ENCODE data around the gene REP15. TPM values are rescaled to one million over a fixed set of nuclear protein-coding genes. Genes with fewer than 3 reads are reported as not detected.

Gene REP15
- total RNA-seq, 5 donors from 2014 or later (not counting 1 experiment from before 2014, with no cell fraction given) = 0.46 TPM; not detected in 4

- Mint-ChIP-seq H3K27ac (no peak overlapping the region), H3K4me3 (no peak overlapping the region), H3K9me3 (no peaks in the 10 kb centered on the region), H3K36me3 (peaks cover 14% of the 10 kb centered on the region), H3K27me3 (no peaks in the 10 kb centered on the region), H3K4me1 (peaks cover 0 to 3% (median 0%) of the 10 kb centered on the region in 3 donors)
- Histone ChIP-seq H3K36me3 (ENCODE audit: control insufficient read depth in 2 of 2, extremely low read depth in 1 of 2, insufficient read depth in 1 of 2, low read length in 1 of 2) (peaks cover 0 to 5% of the 10 kb centered on the region in 2 donors), H3K4me3 (ENCODE audit: control insufficient read depth in 1 of 2, extremely low read depth in 1 of 2, low read length in 1 of 2) (no peak overlapping the region), H3K9me3 (no peaks in the 10 kb centered on the region), H3K27me3 (replicated peaks in 1 of 2; ENCODE audit: control insufficient read depth in 2 of 2, extremely low read depth in 1 of 2, insufficient read depth in 2 of 2, low read length in 1 of 2) (no peaks in the 10 kb centered on the region), H3K27ac (ENCODE audit: low read length) (no peak overlapping the region), H3K4me1 (ENCODE audit: control insufficient read depth in 1 of 2, extremely low read depth in 1 of 2, insufficient read depth in 2 of 2, low read length in 2 of 2) (no peaks in the 10 kb centered on the region)
- CTCF ChIA-PET = no interaction called here
- POLR2A ChIA-PET = no interaction called here
- DNase-seq (no peak), ATAC-seq (replicated peaks in 1 of 4) (no peak)
- no CpG with 5 or more reads among the region's 4 CpGs for WGBS (ENCODE audit: insufficient coverage)
Observed at GRCh38 chr12:27657296-27657695, 39.0 kb upstream of the REP15 start.

GRCh38 chr12:27665704-27666103 lies 30.5 kb upstream of the REP15 start:
- Histone ChIP-seq H3K27me3 (replicated peaks in 1 of 2; ENCODE audit: control insufficient read depth in 2 of 2, extremely low read depth in 1 of 2, insufficient read depth in 2 of 2, low read length in 1 of 2) (no peaks in the 10 kb centered on the region), H3K27ac (ENCODE audit: low read length) (no peak overlapping the region), H3K9me3 (no peaks in the 10 kb centered on the region), H3K36me3 (ENCODE audit: control insufficient read depth in 2 of 2, extremely low read depth in 1 of 2, insufficient read depth in 1 of 2, low read length in 1 of 2) (peaks cover 0 to 5% of the 10 kb centered on the region in 2 donors), H3K4me3 (ENCODE audit: control insufficient read depth in 1 of 2, extremely low read depth in 1 of 2, low read length in 1 of 2) (no peak overlapping the region), H3K4me1 (ENCODE audit: control insufficient read depth in 1 of 2, extremely low read depth in 1 of 2, insufficient read depth in 2 of 2, low read length in 2 of 2) (no peaks in the 10 kb centered on the region)
- ATAC-seq (replicated peaks in 1 of 4) (no peak), DNase-seq (no peak)
- 80% methylated on average over 1 of the region's 3 CpGs for WGBS (ENCODE audit: insufficient coverage)
- no peaks in the 10 kb centered on the region for H3K9me3 Mint-ChIP-seq
- H3K4me3 Mint-ChIP-seq = no peak overlapping the region
- H3K27me3 Mint-ChIP-seq = no peaks in the 10 kb centered on the region
- CTCF ChIA-PET = no interaction called here
- peaks cover 32% of the 10 kb centered on the region for H3K36me3 Mint-ChIP-seq
- H3K4me1 Mint-ChIP-seq = no peaks in the 10 kb centered on the region
- H3K27ac Mint-ChIP-seq = no peak overlapping the region
- POLR2A ChIA-PET = no interaction called here

- H3K36me3 ChIP-seq (ENCODE audit: control insufficient read depth in 2 of 2, extremely low read depth in 1 of 2, insufficient read depth in 1 of 2, low read length in 1 of 2) = no peaks in the 10 kb centered on the region
- no peak overlapping the region for H3K27ac ChIP-seq (ENCODE audit: low read length)
- H3K4me3 Mint-ChIP-seq = no peak overlapping the region
- H3K4me1 Mint-ChIP-seq = no peaks in the 10 kb centered on the region
- H3K9me3 ChIP-seq = no peaks in the 10 kb centered on the region
- ATAC-seq (replicated peaks in 1 of 4) (no peak), DNase-seq (no peak)
- no peaks in the 10 kb centered on the region for H3K27me3 ChIP-seq (replicated peaks in 1 of 2; ENCODE audit: control insufficient read depth in 2 of 2, extremely low read depth in 1 of 2, insufficient read depth in 2 of 2, low read length in 1 of 2)
- H3K27me3 Mint-ChIP-seq = no peaks in the 10 kb centered on the region
- H3K9me3 Mint-ChIP-seq = no peaks in the 10 kb centered on the region
- CTCF ChIA-PET = no interaction called here
- POLR2A ChIA-PET = no interaction called here
- H3K36me3 Mint-ChIP-seq = peaks cover 31% of the 10 kb centered on the region
- H3K4me3 ChIP-seq (ENCODE audit: control insufficient read depth in 1 of 2, extremely low read depth in 1 of 2, low read length in 1 of 2) = no peak overlapping the region
- WGBS (ENCODE audit: insufficient coverage) = no CpG with 5 or more reads among the region's 3 CpGs
- H3K4me1 ChIP-seq (ENCODE audit: control insufficient read depth in 1 of 2, extremely low read depth in 1 of 2, insufficient read depth in 2 of 2, low read length in 2 of 2) = no peaks in the 10 kb centered on the region
- H3K27ac Mint-ChIP-seq = no peak overlapping the region
Observed at GRCh38 chr12:27666510-27666909, 29.7 kb upstream of the REP15 start.

GRCh38 chr12:27667540-27667939 lies 28.7 kb upstream of the REP15 start:
- H3K27me3 ChIP-seq (replicated peaks in 1 of 2; ENCODE audit: control insufficient read depth in 2 of 2, extremely low read depth in 1 of 2, insufficient read depth in 2 of 2, low read length in 1 of 2) = no peaks in the 10 kb centered on the region
- no peak for DNase-seq
- 30% methylated on average over 3 of the region's 6 CpGs for WGBS (ENCODE audit: insufficient coverage)
- Mint-ChIP-seq H3K9me3 (no peaks in the 10 kb centered on the region), H3K4me3 (no peak overlapping the region), H3K4me1 (no peaks in the 10 kb centered on the region), H3K36me3 (peaks cover 24% of the 10 kb centered on the region), H3K27me3 (no peaks in the 10 kb centered on the region), H3K27ac (no peak overlapping the region)
- H3K4me1 ChIP-seq (ENCODE audit: control insufficient read depth in 1 of 2, extremely low read depth in 1 of 2, insufficient read depth in 2 of 2, low read length in 2 of 2) = no peaks in the 10 kb centered on the region
- ChIA-PET POLR2A (no interaction called here), CTCF (no interaction called here)
- H3K9me3 ChIP-seq = no peaks in the 10 kb centered on the region
- H3K36me3 ChIP-seq (ENCODE audit: control insufficient read depth in 2 of 2, extremely low read depth in 1 of 2, insufficient read depth in 1 of 2, low read length in 1 of 2) = no peaks in the 10 kb centered on the region
- no peak overlapping the region for H3K4me3 ChIP-seq (ENCODE audit: control insufficient read depth in 1 of 2, extremely low read depth in 1 of 2, low read length in 1 of 2)
- no peak overlapping the region for H3K27ac ChIP-seq (ENCODE audit: low read length)
- no peak for ATAC-seq (replicated peaks in 1 of 4)

GRCh38 chr12:27672051-27672450 lies 24.2 kb upstream of the REP15 start:
- Mint-ChIP-seq H3K4me3 (no peak overlapping the region), H3K4me1 (no peaks in the 10 kb centered on the region), H3K9me3 (no peaks in the 10 kb centered on the region), H3K27me3 (no peaks in the 10 kb centered on the region), H3K27ac (no peak overlapping the region), H3K36me3 (peaks cover 22% of the 10 kb centered on the region)
- no peak overlapping the region for H3K27ac ChIP-seq (ENCODE audit: low read length)
- no peaks in the 10 kb centered on the region for H3K36me3 ChIP-seq (ENCODE audit: control insufficient read depth in 2 of 2, extremely low read depth in 1 of 2, insufficient read depth in 1 of 2, low read length in 1 of 2)
- no peaks in the 10 kb centered on the region for H3K9me3 ChIP-seq
- no peaks in the 10 kb centered on the region for H3K4me1 ChIP-seq (ENCODE audit: control insufficient read depth in 1 of 2, extremely low read depth in 1 of 2, insufficient read depth in 2 of 2, low read length in 2 of 2)
- CTCF ChIA-PET = no interaction called here
- POLR2A ChIA-PET = no interaction called here
- no peaks in the 10 kb centered on the region for H3K27me3 ChIP-seq (replicated peaks in 1 of 2; ENCODE audit: control insufficient read depth in 2 of 2, extremely low read depth in 1 of 2, insufficient read depth in 2 of 2, low read length in 1 of 2)
- H3K4me3 ChIP-seq (ENCODE audit: control insufficient read depth in 1 of 2, extremely low read depth in 1 of 2, low read length in 1 of 2) = no peak overlapping the region
- no CpG with 5 or more reads among the region's 4 CpGs for WGBS (ENCODE audit: insufficient coverage)
- DNase-seq (no peak), ATAC-seq (replicated peaks in 1 of 4) (no peak)

- H3K27ac ChIP-seq (ENCODE audit: low read length) = no peak overlapping the region
- no peaks in the 10 kb centered on the region for H3K27me3 Mint-ChIP-seq
- POLR2A ChIA-PET = no interaction called here
- no peak overlapping the region for H3K4me3 ChIP-seq (ENCODE audit: control insufficient read depth in 1 of 2, extremely low read depth in 1 of 2, low read length in 1 of 2)
- H3K9me3 ChIP-seq = no peaks in the 10 kb centered on the region
- 100% methylated on average over 1 of the region's 1 CpG for WGBS (ENCODE audit: insufficient coverage)
- H3K4me3 Mint-ChIP-seq = no peak overlapping the region
- H3K36me3 Mint-ChIP-seq = peaks cover 20% of the 10 kb centered on the region
- ATAC-seq (replicated peaks in 1 of 4) (no peak), DNase-seq (no peak)
- CTCF ChIA-PET = no interaction called here
- no peaks in the 10 kb centered on the region for H3K27me3 ChIP-seq (replicated peaks in 1 of 2; ENCODE audit: control insufficient read depth in 2 of 2, extremely low read depth in 1 of 2, insufficient read depth in 2 of 2, low read length in 1 of 2)
- H3K4me1 Mint-ChIP-seq = no peaks in the 10 kb centered on the region
- no peaks in the 10 kb centered on the region for H3K9me3 Mint-ChIP-seq
- H3K4me1 ChIP-seq (ENCODE audit: control insufficient read depth in 1 of 2, extremely low read depth in 1 of 2, insufficient read depth in 2 of 2, low read length in 2 of 2) = no peaks in the 10 kb centered on the region
- no peaks in the 10 kb centered on the region for H3K36me3 ChIP-seq (ENCODE audit: control insufficient read depth in 2 of 2, extremely low read depth in 1 of 2, insufficient read depth in 1 of 2, low read length in 1 of 2)
- H3K27ac Mint-ChIP-seq = no peak overlapping the region
Observed at GRCh38 chr12:27672643-27673042, 23.6 kb upstream of the REP15 start.

GRCh38 chr12:27673101-27673718 lies 23.0 kb upstream of the REP15 start:
- no peak for DNase-seq
- Histone ChIP-seq H3K4me3 (ENCODE audit: control insufficient read depth in 1 of 2, extremely low read depth in 1 of 2, low read length in 1 of 2) (no peak overlapping the region), H3K4me1 (ENCODE audit: control insufficient read depth in 1 of 2, extremely low read depth in 1 of 2, insufficient read depth in 2 of 2, low read length in 2 of 2) (no peaks in the 10 kb centered on the region), H3K36me3 (ENCODE audit: control insufficient read depth in 2 of 2, extremely low read depth in 1 of 2, insufficient read depth in 1 of 2, low read length in 1 of 2) (no peaks in the 10 kb centered on the region), H3K9me3 (no peaks in the 10 kb centered on the region), H3K27ac (ENCODE audit: low read length) (no peak overlapping the region), H3K27me3 (replicated peaks in 1 of 2; ENCODE audit: control insufficient read depth in 2 of 2, extremely low read depth in 1 of 2, insufficient read depth in 2 of 2, low read length in 1 of 2) (no peaks in the 10 kb centered on the region)
- Mint-ChIP-seq H3K4me1 (no peaks in the 10 kb centered on the region), H3K27ac (no peak overlapping the region), H3K36me3 (peaks cover 14% of the 10 kb centered on the region), H3K27me3 (no peaks in the 10 kb centered on the region), H3K9me3 (no peaks in the 10 kb centered on the region), H3K4me3 (no peak overlapping the region)
- ChIA-PET CTCF (no interaction called here), POLR2A (interaction anchor here in 1 of 2 donors (0.6 kb wide), 1 partner anchor 14 kb away, joined by 4 read pairs; no protein-coding TSS in a partner anchor)
- ATAC-seq (replicated peaks in 1 of 4) = no peak
- WGBS (ENCODE audit: insufficient coverage) = 64% methylated on average over 2 of the region's 3 CpGs

Data from T-cell (primary cell).